SK-N-SH treated with all-trans-retinoic acid at 6 μM for 48 hours (cell line): ENCODE data around the gene GRM7.

Experiments
- ATAC-seq: fragments of 200-7000 bp; cut with Tn5 transposase; 3 replicates; pipeline ENCODE4 v1.9.1; 2020; ENCODE audit warnings: mild to moderate bottlenecking, moderate library complexity
- ARNTL ChIP-seq: fragments of 450-650 bp; formaldehyde crosslinking; IDR thresholded peaks from 2 replicates; pipeline ENCODE4 v1.5.0; 2020; ENCODE audit warnings: low read depth, mild to moderate bottlenecking, moderate library complexity, borderline replicate concordance
- BACH2 ChIP-seq: fragments of 250-450 bp; sonication (Bioruptor Pico); IDR thresholded peaks from 2 replicates; pipeline ENCODE4 v1.9.0; 2021; ENCODE audit warnings: mild to moderate bottlenecking, borderline replicate concordance
- CSDC2 ChIP-seq: fragments of 250-450 bp; sonication (Bioruptor Pico); IDR thresholded peaks from 2 replicates; pipeline ENCODE4 v1.5.0; 2020; ENCODE audit warnings: mild to moderate bottlenecking, moderate library complexity
- ESRRG ChIP-seq: fragments of 250-450 bp; sonication (Bioruptor Pico); IDR thresholded peaks from 2 replicates; pipeline ENCODE4 v1.6.1; 2021; ENCODE audit warnings: mild to moderate bottlenecking
- GLIS3 ChIP-seq: fragments of 250-450 bp; sonication (Bioruptor Pico); IDR thresholded peaks from 2 replicates; pipeline ENCODE4 v1.5.0; 2020; ENCODE audit warnings: mild to moderate bottlenecking, moderate library complexity
- ISL1 ChIP-seq: fragments of 250-450 bp; sonication (Bioruptor Pico); IDR thresholded peaks from 2 replicates; pipeline ENCODE4 v2.1.2; 2022; ENCODE audit warnings: mild to moderate bottlenecking, moderate library complexity
- OSR1 ChIP-seq: fragments of 250-450 bp; sonication (Bioruptor Pico); IDR thresholded peaks from 2 replicates; pipeline ENCODE4 v1.8.0; 2022; ENCODE audit warnings: moderate library complexity, mild to moderate bottlenecking, inconsistent platforms
- PATZ1 ChIP-seq: fragments of 250-450 bp; sonication (Bioruptor Pico); IDR thresholded peaks from 2 replicates; pipeline ENCODE4 v1.8.0; 2020; ENCODE audit warnings: mild to moderate bottlenecking, moderate library complexity, borderline replicate concordance
- RARB ChIP-seq: fragments of 250-450 bp; sonication (Bioruptor Pico); IDR thresholded peaks from 2 replicates; pipeline ENCODE4 v1.8.0; 2021; ENCODE audit warnings: mild to moderate bottlenecking, moderate library complexity
- SNAI2 ChIP-seq: fragments of 250-450 bp; sonication (Bioruptor Pico); IDR thresholded peaks from 2 replicates; pipeline ENCODE4 v1.5.0; 2020; ENCODE audit warnings: mild to moderate bottlenecking, moderate library complexity
- TCF4 ChIP-seq: fragments of 250-450 bp; sonication (Bioruptor Pico); IDR thresholded peaks from 2 replicates; pipeline ENCODE4 v1.8.0; 2021; ENCODE audit warnings: mild to moderate bottlenecking, moderate library complexity, borderline replicate concordance
- TOX ChIP-seq: fragments of 250-450 bp; sonication (Bioruptor Pico); IDR thresholded peaks from 2 replicates; pipeline ENCODE4 v1.8.0; 2021; ENCODE audit warnings: mild to moderate bottlenecking, moderate library complexity, borderline replicate concordance
- ZC3H10 ChIP-seq: fragments of 250-450 bp; sonication (Bioruptor Pico); IDR thresholded peaks from 2 replicates; pipeline ENCODE4 v1.5.1; 2021; ENCODE audit warnings: mild to moderate bottlenecking, moderate library complexity
- ZFP3 ChIP-seq: fragments of 250-450 bp; sonication (Bioruptor Pico); IDR thresholded peaks from 2 replicates; pipeline ENCODE4 v1.5.0; 2020; ENCODE audit warnings: mild to moderate bottlenecking, moderate library complexity
- ZFP30 ChIP-seq: fragments of 450-650 bp; formaldehyde crosslinking; IDR thresholded peaks from 2 replicates; pipeline ENCODE4 v1.5.0; 2022; ENCODE audit warnings: mild to moderate bottlenecking, moderate library complexity
- ZNF565 ChIP-seq: fragments of 450-650 bp; formaldehyde crosslinking; conservative IDR thresholded peaks from 2 replicates; pipeline ENCODE4 v1.5.0; 2020; ENCODE audit warnings: low read depth, mild to moderate bottlenecking, moderate library complexity
- ZNF70 ChIP-seq: fragments of 450-650 bp; formaldehyde crosslinking; IDR thresholded peaks from 2 replicates; pipeline ENCODE4 v1.5.0; 2020; ENCODE audit warnings: mild to moderate bottlenecking, moderate library complexity
- TF ChIP-seq, protein P1 (sequence below): fragments of 250-450 bp; sonication (Bioruptor Pico); IDR thresholded peaks from 2 replicates; pipeline ENCODE4 v1.5.1; 2021; ENCODE audit warnings: mild to moderate bottlenecking, moderate library complexity
- TF ChIP-seq, protein P2 (sequence below): fragments of 250-450 bp; sonication (Bioruptor Pico); IDR thresholded peaks from 2 replicates; pipeline ENCODE4 v1.8.0; 2021; ENCODE audit warnings: low read depth, mild to moderate bottlenecking, moderate library complexity, borderline replicate concordance
- TF ChIP-seq, protein P3 (sequence below): fragments of 250-450 bp; sonication (Bioruptor Pico); IDR thresholded peaks from 2 replicates; pipeline ENCODE4 v1.5.0; 2020; ENCODE audit warnings: mild to moderate bottlenecking, moderate library complexity
- TF ChIP-seq, protein P4 (sequence below): fragments of 250-450 bp; sonication (Bioruptor Pico); IDR thresholded peaks from 2 replicates; pipeline ENCODE4 v1.5.1; 2020; ENCODE audit warnings: low read depth, mild to moderate bottlenecking, moderate library complexity

GRM7 gene

GRCh38 chr3:7489417-7489816 is 628.5 kb downstream of the GRM7 start:
- TF ChIP-seq PATZ1 (CRISPR knock-in tag) (no peak), RARB (CRISPR knock-in tag) (no peak), ISL1 (CRISPR knock-in tag) (no peak), TOX (CRISPR knock-in tag) (no peak), ZNF70 (CRISPR knock-in tag) (no peak), ESRRG (CRISPR knock-in tag) (no peak), ARNTL (CRISPR knock-in tag) (no peak), CSDC2 (CRISPR knock-in tag) (no peak), ZC3H10 (no peak), SNAI2 (CRISPR knock-in tag) (no peak)
- TF ChIP-seq, protein P1, sequence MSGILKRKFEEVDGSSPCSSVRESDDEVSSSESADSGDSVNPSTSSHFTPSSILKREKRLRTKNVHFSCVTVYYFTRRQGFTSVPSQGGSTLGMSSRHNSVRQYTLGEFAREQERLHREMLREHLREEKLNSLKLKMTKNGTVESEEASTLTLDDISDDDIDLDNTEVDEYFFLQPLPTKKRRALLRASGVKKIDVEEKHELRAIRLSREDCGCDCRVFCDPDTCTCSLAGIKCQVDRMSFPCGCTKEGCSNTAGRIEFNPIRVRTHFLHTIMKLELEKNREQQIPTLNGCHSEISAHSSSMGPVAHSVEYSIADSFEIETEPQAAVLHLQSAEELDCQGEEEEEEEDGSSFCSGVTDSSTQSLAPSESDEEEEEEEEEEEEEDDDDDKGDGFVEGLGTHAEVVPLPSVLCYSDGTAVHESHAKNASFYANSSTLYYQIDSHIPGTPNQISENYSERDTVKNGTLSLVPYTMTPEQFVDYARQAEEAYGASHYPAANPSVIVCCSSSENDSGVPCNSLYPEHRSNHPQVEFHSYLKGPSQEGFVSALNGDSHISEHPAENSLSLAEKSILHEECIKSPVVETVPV, result no peak
- TF ChIP-seq, protein P2, sequence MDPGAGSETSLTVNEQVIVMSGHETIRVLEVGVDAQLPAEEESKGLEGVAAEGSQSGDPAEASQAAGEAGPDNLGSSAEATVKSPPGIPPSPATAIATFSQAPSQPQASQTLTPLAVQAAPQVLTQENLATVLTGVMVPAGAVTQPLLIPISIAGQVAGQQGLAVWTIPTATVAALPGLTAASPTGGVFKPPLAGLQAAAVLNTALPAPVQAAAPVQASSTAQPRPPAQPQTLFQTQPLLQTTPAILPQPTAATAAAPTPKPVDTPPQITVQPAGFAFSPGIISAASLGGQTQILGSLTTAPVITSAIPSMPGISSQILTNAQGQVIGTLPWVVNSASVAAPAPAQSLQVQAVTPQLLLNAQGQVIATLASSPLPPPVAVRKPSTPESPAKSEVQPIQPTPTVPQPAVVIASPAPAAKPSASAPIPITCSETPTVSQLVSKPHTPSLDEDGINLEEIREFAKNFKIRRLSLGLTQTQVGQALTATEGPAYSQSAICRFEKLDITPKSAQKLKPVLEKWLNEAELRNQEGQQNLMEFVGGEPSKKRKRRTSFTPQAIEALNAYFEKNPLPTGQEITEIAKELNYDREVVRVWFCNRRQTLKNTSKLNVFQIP (CRISPR knock-in tag), result no peak
- ATAC-seq, result no peak

DNA sequence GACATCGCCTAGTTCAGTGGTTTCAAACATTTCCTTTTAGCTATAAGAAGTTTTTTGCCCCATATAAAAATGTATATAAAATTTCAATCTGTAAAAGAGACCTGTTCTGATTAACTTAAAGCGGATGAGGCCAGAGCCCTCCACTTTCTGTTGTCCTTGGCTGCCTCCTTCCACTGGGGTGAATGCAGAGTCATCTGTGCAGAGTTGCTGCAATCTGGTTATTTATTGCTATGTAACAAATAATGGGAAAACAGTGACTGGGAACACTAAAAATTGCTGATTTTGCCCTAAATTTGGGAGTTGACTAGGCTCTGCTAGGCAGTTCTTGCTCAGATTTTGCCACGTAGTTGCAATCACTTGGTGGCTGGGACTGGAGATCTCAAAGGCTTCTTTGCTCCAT is 637.8 kb downstream of the GRM7 start:
- TF ChIP-seq, protein P1, result no peak
- TF ChIP-seq RARB (CRISPR knock-in tag), result no peak
- TF ChIP-seq ZFP30 (CRISPR knock-in tag), result no peak
- no peak for TF ChIP-seq PATZ1 (CRISPR knock-in tag)
- no peak for TF ChIP-seq CSDC2 (CRISPR knock-in tag)
- ATAC-seq, result no peak

DNA sequence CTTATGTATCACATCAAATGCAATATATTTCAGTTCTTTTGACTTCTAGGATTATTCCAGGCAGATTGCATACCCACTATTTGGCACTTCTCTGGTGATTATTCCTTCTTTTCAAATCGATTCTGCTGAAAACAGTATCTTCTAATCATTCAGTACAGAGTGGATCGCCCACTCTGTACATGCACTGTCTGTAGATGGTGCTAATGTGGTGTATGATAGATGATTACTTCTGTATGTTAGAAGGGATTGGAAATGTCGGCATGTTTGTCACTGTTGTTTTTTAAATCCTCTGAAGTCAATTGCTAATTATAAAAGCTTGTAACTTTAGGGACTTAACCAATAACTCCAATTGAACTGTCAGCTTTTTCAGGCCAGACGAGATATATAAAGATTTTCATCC is 642.5 kb downstream of the GRM7 start:
- ATAC-seq, result no peak
- TF ChIP-seq ZFP30 (CRISPR knock-in tag) (no peak), RARB (CRISPR knock-in tag) (no peak), ARNTL (CRISPR knock-in tag) (no peak), ZC3H10 (no peak), SNAI2 (CRISPR knock-in tag) (no peak), BACH2 (no peak), CSDC2 (CRISPR knock-in tag) (no peak), ZNF565 (CRISPR knock-in tag) (no peak), TOX (CRISPR knock-in tag) (no peak), TCF4 (CRISPR knock-in tag) (no peak), ZNF70 (CRISPR knock-in tag) (no peak), GLIS3 (CRISPR knock-in tag) (no peak), ESRRG (CRISPR knock-in tag) (no peak), PATZ1 (CRISPR knock-in tag) (no peak), ZFP3 (CRISPR knock-in tag) (no peak), OSR1 (CRISPR knock-in tag) (no peak)
- TF ChIP-seq, protein P3, sequence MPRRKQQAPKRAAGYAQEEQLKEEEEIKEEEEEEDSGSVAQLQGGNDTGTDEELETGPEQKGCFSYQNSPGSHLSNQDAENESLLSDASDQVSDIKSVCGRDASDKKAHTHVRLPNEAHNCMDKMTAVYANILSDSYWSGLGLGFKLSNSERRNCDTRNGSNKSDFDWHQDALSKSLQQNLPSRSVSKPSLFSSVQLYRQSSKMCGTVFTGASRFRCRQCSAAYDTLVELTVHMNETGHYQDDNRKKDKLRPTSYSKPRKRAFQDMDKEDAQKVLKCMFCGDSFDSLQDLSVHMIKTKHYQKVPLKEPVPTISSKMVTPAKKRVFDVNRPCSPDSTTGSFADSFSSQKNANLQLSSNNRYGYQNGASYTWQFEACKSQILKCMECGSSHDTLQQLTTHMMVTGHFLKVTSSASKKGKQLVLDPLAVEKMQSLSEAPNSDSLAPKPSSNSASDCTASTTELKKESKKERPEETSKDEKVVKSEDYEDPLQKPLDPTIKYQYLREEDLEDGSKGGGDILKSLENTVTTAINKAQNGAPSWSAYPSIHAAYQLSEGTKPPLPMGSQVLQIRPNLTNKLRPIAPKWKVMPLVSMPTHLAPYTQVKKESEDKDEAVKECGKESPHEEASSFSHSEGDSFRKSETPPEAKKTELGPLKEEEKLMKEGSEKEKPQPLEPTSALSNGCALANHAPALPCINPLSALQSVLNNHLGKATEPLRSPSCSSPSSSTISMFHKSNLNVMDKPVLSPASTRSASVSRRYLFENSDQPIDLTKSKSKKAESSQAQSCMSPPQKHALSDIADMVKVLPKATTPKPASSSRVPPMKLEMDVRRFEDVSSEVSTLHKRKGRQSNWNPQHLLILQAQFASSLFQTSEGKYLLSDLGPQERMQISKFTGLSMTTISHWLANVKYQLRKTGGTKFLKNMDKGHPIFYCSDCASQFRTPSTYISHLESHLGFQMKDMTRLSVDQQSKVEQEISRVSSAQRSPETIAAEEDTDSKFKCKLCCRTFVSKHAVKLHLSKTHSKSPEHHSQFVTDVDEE (CRISPR knock-in tag), result no peak
- TF ChIP-seq, protein P4, sequence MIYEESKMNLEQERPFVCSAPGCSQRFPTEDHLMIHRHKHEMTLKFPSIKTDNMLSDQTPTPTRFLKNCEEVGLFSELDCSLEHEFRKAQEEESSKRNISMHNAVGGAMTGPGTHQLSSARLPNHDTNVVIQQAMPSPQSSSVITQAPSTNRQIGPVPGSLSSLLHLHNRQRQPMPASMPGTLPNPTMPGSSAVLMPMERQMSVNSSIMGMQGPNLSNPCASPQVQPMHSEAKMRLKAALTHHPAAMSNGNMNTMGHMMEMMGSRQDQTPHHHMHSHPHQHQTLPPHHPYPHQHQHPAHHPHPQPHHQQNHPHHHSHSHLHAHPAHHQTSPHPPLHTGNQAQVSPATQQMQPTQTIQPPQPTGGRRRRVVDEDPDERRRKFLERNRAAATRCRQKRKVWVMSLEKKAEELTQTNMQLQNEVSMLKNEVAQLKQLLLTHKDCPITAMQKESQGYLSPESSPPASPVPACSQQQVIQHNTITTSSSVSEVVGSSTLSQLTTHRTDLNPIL (CRISPR knock-in tag), result no peak
- TF ChIP-seq, all 23 proteins: peak for 0
